SK-N-SH treated with all-trans-retinoic acid at 6 μM for 48 hours (cell line): ENCODE measurements around the gene HGD.

Experiments
- ESRRG ChIP-seq: fragments of 250-450 bp; sonication (Bioruptor Pico); IDR thresholded peaks from 2 replicates; pipeline ENCODE4 v1.6.1; 2021; ENCODE audit warnings: mild to moderate bottlenecking
- PPARA ChIP-seq: fragments of 250-450 bp; sonication (Bioruptor Pico); IDR thresholded peaks from 2 replicates; pipeline ENCODE4 v1.5.0; 2020; ENCODE audit warnings: mild to moderate bottlenecking, borderline replicate concordance
- TOX ChIP-seq: fragments of 250-450 bp; sonication (Bioruptor Pico); IDR thresholded peaks from 2 replicates; pipeline ENCODE4 v1.8.0; 2021; ENCODE audit warnings: mild to moderate bottlenecking, moderate library complexity, borderline replicate concordance
- ZFP3 ChIP-seq: fragments of 250-450 bp; sonication (Bioruptor Pico); IDR thresholded peaks from 2 replicates; pipeline ENCODE4 v1.5.0; 2020; ENCODE audit warnings: mild to moderate bottlenecking, moderate library complexity
- ZNF565 ChIP-seq: fragments of 450-650 bp; formaldehyde crosslinking; conservative IDR thresholded peaks from 2 replicates; pipeline ENCODE4 v1.5.0; 2020; ENCODE audit warnings: low read depth, mild to moderate bottlenecking, moderate library complexity
- ZNF8 ChIP-seq: fragments of 450-650 bp; formaldehyde crosslinking; IDR thresholded peaks from 2 replicates; pipeline ENCODE4 v1.5.0; 2020; ENCODE audit warnings: mild to moderate bottlenecking, moderate library complexity
- TF ChIP-seq, protein P1 (sequence below): fragments of 250-450 bp; sonication (Bioruptor Pico); IDR thresholded peaks from 2 replicates; pipeline ENCODE4 v1.5.1; 2021; ENCODE audit warnings: mild to moderate bottlenecking, moderate library complexity
- TF ChIP-seq, protein P2 (sequence below): fragments of 250-450 bp; sonication (Bioruptor Pico); IDR thresholded peaks from 2 replicates; pipeline ENCODE4 v1.8.0; 2020; ENCODE audit warnings: mild to moderate bottlenecking, moderate library complexity, borderline replicate concordance
- TF ChIP-seq, protein P3 (sequence below): fragments of 250-450 bp; sonication (Bioruptor Pico); IDR thresholded peaks from 2 replicates; pipeline ENCODE4 v1.5.1; 2020; ENCODE audit warnings: low read depth, mild to moderate bottlenecking, moderate library complexity

DNA sequence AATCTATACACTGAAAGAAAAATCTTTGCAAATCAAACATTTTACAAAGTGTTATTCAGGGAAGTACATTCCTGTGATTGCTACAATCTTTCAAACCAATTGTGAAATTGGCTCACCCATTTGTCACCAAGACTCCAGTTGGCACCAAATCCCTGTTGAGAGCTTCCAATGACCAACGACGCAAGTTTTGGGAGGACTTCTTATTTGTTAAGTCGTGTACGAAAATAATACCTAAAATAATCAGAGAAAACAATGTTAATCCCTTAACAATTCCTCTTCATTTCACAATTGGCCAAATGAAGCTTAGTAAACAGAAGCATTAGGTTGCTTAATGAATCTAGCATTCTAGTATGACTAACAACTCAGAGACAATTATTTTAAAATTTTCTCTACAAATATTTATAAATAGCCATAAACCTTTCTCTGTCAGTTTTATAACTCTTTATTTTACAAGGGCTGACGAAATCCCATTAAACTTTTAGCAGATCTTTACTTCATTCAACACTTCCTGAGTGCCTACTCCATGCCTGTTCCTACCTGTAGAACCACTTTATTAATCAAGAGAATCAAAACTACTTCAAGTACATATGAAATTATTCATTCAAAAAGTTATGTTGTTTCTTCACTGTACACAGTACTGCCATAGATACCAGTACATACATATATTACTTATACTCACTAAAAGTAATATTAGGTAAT is 24.0 kb upstream of the HGD start:
- TF ChIP-seq TOX (CRISPR knock-in tag), result no peak
- TF ChIP-seq, protein P1, sequence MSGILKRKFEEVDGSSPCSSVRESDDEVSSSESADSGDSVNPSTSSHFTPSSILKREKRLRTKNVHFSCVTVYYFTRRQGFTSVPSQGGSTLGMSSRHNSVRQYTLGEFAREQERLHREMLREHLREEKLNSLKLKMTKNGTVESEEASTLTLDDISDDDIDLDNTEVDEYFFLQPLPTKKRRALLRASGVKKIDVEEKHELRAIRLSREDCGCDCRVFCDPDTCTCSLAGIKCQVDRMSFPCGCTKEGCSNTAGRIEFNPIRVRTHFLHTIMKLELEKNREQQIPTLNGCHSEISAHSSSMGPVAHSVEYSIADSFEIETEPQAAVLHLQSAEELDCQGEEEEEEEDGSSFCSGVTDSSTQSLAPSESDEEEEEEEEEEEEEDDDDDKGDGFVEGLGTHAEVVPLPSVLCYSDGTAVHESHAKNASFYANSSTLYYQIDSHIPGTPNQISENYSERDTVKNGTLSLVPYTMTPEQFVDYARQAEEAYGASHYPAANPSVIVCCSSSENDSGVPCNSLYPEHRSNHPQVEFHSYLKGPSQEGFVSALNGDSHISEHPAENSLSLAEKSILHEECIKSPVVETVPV (CRISPR knock-in tag), result no peak
- TF ChIP-seq, protein P2, sequence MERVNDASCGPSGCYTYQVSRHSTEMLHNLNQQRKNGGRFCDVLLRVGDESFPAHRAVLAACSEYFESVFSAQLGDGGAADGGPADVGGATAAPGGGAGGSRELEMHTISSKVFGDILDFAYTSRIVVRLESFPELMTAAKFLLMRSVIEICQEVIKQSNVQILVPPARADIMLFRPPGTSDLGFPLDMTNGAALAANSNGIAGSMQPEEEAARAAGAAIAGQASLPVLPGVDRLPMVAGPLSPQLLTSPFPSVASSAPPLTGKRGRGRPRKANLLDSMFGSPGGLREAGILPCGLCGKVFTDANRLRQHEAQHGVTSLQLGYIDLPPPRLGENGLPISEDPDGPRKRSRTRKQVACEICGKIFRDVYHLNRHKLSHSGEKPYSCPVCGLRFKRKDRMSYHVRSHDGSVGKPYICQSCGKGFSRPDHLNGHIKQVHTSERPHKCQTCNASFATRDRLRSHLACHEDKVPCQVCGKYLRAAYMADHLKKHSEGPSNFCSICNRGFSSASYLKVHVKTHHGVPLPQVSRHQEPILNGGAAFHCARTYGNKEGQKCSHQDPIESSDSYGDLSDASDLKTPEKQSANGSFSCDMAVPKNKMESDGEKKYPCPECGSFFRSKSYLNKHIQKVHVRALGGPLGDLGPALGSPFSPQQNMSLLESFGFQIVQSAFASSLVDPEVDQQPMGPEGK (CRISPR knock-in tag), result no peak
- no peak for TF ChIP-seq ZNF565 (CRISPR knock-in tag)
- no peak for TF ChIP-seq ESRRG
- no peak for TF ChIP-seq PPARA
- no peak for TF ChIP-seq ZFP3 (CRISPR knock-in tag)
- no peak for TF ChIP-seq ZNF8
- TF ChIP-seq, protein P3, sequence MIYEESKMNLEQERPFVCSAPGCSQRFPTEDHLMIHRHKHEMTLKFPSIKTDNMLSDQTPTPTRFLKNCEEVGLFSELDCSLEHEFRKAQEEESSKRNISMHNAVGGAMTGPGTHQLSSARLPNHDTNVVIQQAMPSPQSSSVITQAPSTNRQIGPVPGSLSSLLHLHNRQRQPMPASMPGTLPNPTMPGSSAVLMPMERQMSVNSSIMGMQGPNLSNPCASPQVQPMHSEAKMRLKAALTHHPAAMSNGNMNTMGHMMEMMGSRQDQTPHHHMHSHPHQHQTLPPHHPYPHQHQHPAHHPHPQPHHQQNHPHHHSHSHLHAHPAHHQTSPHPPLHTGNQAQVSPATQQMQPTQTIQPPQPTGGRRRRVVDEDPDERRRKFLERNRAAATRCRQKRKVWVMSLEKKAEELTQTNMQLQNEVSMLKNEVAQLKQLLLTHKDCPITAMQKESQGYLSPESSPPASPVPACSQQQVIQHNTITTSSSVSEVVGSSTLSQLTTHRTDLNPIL, result no peak
